HG03342 (cell line): Measurements from ENCODE around the gene PSG5.
"Not testable (repeated sequence)": the region's sequence is repeated elsewhere in the genome, so short reads cannot be mapped to it uniquely, and the experiment has no call there.

Experiments
- ATAC-seq: cut with Tn5 transposase; IDR thresholded peaks from one replicate; pipeline ENCODE4 v1.9.1; 2021; ENCODE audit warnings: mild to moderate bottlenecking, moderate library complexity; ENCODE audit not compliant: unreplicated experiment

Gene PSG5

GRCh38 chr19:43186311-43186935 lies at the start of gene PSG5:
Gene PSG5, minus strand, starts transcription at chr19:43186536. Its CDS starts 131 bp downstream, at chr19:43186405.
- not testable (repeated sequence) for ATAC-seq

DNA sequence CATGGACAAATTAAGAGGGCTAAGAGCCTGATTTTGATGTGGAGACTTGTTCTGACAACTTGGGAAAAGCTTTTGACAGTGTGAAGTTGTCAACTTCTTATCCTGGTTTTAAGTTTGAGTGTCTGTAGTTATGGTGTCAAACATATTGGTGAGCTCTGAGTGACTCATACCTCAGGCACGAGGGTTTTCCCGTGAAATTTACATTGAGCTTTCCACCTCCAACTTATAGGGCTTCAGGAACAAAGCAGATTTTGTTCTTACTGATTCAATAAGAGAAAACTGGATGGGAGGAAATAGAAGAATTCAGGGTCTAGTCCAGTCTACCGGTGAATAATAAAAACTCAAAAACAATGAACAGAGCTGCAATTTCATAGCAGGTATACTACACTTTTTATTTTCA lies 49.4 kb upstream of the PSG5 start:
- ATAC-seq = not testable (repeated sequence)

- ATAC-seq = no peak
Observed at GRCh38 chr19:43229315-43229714, 43.0 kb upstream of the PSG5 start.

GRCh38 chr19:43228730-43229129 lies 42.4 kb upstream of the PSG5 start:
- ATAC-seq = not testable (repeated sequence)

- ATAC-seq = not testable (repeated sequence)
Observed at GRCh38 chr19:43226986-43227385, 40.6 kb upstream of the PSG5 start.

DNA sequence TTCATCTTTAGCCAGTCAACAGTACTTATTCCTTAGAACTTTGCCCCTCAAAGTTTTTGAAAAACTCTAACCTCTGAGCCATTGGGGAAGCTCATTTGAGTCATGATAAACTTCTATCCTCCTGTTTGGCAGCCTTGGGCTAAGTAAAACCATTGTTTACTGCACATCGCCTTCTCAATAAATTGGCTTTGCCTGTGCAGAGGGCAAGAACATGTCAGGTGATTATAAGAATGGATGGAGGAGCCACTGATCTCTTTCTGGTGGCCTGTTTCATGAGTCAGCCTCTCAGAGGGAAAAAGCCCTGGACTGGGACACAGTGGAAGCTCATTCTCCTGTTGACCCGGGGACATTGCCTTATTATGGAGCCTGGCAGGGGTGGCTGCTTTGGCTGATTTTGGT lies 38.5 kb upstream of the PSG5 start:
- ATAC-seq = no peak

DNA sequence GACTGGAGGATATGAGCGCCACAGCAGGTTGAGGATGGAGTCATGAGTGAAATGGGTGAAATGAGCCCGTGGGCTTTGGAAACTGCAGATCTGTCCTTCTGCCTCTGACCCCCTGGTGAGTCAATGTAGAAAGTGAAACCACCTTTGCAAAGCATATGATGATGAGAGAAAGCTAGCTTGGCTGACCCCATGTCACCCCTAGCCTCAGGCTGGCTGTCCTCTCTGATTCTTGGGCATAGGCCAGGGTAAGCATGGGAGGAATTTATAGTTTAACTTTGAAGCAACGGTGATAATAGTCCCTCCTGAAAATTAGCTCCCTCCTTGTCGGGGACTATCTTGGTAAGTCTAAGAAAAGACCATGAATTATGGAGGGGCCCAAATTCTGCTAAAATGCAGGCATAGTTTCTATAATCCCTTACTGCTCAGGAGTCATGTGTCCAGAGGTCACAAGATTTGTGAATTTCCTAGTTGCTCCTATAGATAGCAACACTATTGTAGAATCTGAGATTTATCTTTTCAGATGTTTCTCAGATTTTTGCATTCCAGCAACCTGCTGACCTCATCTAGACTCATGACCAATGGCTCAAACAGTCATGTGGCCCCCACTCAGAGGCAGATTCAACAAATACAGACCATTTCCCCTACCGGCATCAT lies 38.0 kb upstream of the PSG5 start:
- not testable (repeated sequence) for ATAC-seq

GRCh38 chr19:43221891-43222290 lies 35.6 kb upstream of the PSG5 start:
- ATAC-seq = not testable (repeated sequence)

DNA sequence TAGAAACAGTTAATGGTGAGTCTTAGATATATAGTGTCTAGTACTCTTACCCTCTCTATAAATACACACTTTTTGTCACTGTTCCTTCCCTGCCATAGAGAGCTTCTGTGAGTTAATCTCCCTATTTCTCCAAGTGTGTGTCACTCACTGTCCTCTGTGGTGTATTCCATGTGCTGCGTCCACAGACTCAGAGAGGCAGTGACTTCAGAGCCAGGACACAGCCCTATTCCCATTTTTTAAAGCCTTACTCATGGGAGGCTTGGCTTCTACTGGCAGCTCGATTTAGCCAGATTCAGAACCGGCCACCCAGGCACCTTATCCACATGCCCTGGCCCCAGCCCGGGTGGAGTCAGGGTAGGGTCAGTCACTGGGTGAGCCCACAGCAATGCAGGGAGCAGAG lies 32.8 kb upstream of the PSG5 start:
- not testable (repeated sequence) for ATAC-seq

- not testable (repeated sequence) for ATAC-seq
Observed at GRCh38 chr19:43215881-43216280, 29.5 kb upstream of the PSG5 start.

GRCh38 chr19:43207991-43208390 lies 21.7 kb upstream of the PSG5 start:
- ATAC-seq = no peak

- ATAC-seq = not testable (repeated sequence)
Observed at GRCh38 chr19:43207174-43207573, 20.8 kb upstream of the PSG5 start.

DNA sequence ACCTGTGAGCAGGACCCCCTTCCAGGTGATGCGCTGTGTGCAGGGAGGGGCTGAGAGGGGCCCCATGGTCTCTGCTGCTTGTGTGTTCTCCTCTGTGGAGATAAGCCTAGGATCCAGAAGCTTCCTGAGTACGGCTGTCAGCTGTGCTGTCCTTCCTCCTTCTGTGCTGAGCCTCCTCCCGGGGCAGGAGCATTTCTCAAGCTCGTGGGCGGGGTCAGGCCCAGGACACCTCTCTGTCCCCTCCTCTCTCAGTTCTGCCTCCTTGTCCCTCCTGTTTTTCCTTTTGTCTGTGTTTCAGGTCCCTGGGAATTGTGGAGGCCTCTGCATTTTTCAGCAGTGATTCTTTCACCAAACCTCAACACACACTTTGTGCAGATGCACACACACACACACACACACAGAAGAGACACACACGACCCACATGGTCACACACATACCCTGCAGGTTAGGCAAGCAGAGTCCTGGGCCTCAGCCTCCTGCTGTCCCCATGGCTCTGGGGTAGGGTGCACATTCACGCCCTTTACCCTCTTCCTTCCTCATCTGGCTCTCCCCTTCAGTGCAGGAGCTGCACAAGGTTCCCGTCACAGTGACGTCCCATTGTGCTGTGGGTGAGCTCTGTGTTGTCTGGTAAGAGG lies 19.3 kb upstream of the PSG5 start, which contains the start of gene PSG4:
Gene PSG4, minus strand, starts transcription at position 168 of the 635 bp plus-strand sequence. Its CDS starts 102 bp downstream, at position 66.
- ATAC-seq = not testable (repeated sequence)

- not testable (repeated sequence) for ATAC-seq
Observed at GRCh38 chr19:43203611-43204010, 17.3 kb upstream of the PSG5 start.

GRCh38 chr19:43201891-43202290 lies 15.6 kb upstream of the PSG5 start:
- not testable (repeated sequence) for ATAC-seq

DNA sequence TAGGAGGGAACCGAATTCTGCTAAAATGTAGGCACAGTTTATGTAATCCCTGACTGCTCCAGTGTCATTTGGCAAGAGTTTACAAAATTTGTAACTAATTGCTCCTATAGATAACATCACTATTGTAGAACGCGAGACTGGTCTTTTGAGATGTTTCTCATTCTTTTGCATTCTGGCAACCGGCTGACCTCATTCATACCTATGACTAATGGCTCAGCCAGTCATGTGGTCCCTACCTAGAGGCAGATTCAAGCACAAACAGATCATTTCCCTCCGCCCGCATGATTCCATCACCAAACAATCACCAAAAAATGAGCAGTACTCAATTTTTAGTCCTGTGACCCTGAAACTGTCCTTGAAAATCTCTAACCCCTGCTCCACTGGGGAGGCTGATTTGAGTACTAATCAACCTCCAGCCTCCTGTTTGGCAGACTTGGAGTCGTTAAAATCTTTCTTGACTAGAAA lies 15.0 kb upstream of the PSG5 start:
- ATAC-seq = not testable (repeated sequence)

DNA sequence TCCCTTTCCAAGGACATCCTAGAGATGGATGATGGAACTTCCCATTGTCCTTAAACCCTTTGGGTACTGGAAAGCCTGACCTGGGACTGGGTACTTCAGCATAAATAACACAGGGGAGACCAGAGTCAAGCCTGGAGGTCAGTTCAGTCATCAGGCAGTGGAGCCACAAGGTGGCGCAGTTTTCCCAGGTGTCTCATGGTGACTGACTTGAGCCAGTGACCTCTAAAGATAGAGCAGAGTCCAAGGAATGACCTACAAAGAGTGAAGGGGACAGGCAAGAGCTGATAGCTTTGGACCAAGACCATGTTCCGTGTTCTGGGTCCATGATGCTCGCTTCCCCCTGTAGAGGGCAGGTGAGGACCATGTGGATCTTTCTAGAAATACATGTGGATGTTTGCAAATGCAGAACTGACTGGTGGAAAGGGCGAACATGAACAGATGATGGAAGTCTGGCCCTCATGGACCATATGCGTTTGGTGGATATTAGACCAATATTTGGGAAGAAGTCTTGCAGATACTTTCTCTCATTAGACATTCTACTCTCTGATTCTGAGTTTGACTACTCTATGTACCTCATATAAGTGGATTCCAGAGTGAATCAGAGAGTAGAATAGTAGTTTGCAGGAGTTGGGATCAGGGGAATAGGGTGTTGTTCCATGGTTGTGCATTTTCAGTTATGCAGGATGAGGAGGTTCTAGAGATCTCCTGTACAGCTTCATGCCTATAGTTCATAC lies 12.5 kb upstream of the PSG5 start:
- not testable (repeated sequence) for ATAC-seq

DNA sequence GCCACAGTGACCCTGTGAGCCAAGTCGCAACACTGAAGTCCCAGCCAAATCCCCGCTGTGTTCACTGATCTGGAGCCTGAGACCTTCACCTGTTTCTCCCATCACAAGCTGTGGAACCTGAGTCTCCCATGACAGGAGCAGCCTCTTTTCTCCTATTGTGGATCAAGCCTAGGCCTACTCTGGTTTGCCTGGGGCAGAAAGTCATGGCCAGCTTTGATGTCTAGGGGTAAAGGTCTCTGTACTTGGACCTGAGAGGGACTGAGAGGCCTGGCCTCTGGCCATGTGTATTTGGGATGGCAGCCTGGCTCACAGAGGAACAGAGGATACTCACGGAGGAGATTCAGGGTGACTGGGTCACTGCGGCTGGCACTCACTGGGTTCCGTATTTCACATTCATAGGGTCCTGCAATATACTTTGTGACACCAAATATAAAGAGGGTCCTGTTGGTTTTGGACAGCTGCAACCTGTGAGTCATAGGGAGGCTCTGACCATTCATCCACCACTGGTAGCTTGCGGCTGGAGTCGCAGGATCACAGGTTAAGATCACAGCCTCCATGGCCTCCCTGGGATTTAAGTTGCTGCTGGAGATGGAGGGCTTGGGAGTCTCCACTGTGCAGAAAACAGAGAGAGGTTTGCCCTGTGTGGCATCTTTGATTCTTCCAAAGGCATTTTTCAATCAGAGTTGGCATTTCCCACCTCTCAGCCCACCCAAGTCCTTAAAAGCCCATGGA lies 11.5 kb upstream of the PSG5 start:
- ATAC-seq = not testable (repeated sequence)

GRCh38 chr19:43194397-43194796 lies 8.1 kb upstream of the PSG5 start:
- not testable (repeated sequence) for ATAC-seq

DNA sequence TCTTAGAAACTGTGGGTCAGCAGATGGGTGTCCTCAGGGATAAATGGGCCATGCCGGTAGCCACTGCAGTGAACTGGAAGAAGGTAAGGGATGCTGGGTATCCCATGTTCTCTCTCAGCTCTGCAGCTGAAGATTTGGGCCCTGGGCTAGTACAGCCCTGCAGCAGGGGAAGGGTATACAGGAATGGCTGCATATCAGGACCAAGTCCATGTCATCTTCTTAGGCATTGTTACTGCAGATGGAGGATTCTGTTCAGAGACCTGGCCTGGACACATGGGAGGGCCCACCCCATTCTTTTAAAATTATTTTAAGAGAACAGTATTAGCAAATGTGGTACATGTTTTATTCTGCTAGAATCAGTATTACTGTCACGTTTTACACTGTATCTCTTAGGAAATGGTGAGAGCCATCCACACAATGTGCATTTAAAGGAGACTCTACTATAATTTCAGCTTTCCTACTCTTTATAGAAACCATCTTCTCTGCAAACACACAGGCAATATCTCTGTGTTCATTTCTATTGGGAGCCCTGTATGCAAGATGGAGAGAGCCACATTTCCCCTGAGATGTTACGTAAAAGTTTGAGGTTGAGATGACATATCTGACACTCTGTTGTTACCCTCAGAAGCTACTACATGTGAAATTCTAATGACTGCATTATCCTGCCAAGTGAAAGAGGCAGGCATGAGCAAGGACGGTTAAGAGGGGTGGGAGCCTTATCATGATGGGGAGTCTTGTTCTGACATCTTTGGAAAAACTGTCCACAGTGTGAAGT lies 6.2 kb upstream of the PSG5 start:
- not testable (repeated sequence) for ATAC-seq
